ENCODE results near the gene ITSN2.
"Not testable (repeated sequence)": the region's sequence is repeated elsewhere in the genome, so short reads cannot be mapped to it uniquely, and the experiment has no call there.

ITSN2 gene

GRCh38 chr2:24342110-24342910 lies 18.0 kb downstream of the ITSN2 start:
- peaks cover 8% of the 10 kb centered on the region; the same call in 1 of the 2 replicates for H3K4me1 ChIP-seq
- H3K36me3 ChIP-seq, result peaks cover 11% of the 10 kb centered on the region
- H4K20me1 ChIP-seq, result peaks cover 66% of the 10 kb centered on the region
- no peak overlapping the region for H3K27ac ChIP-seq
- no peak for TF ChIP-seq Cebpa-rat (IDR thresholded peaks at IDR 0.05)
- no peak overlapping the region for H3K9ac ChIP-seq
- no peak overlapping the region for H3K4me3 ChIP-seq
- no peaks in the 10 kb centered on the region for H3K27me3 ChIP-seq
- peaks cover 6% of the 10 kb centered on the region; the same call in 1 of the 2 replicates for H3K9me3 ChIP-seq
- H3K4me2 ChIP-seq, result no peak overlapping the region

GRCh38 chr2:24339856-24340262 lies 20.5 kb downstream of the ITSN2 start:
- Histone ChIP-seq H4K20me1 (peaks cover 53% of the 10 kb centered on the region), H3K4me3 (no peak overlapping the region), H3K27ac (no peak overlapping the region), H3K36me3 (peaks cover 17% of the 10 kb centered on the region), H3K4me1 (peaks cover 8% of the 10 kb centered on the region; the same call in 1 of the 2 replicates), H3K27me3 (no peaks in the 10 kb centered on the region), H3K9me3 (peaks cover 12% of the 10 kb centered on the region), H3K4me2 (no peak overlapping the region), H3K9ac (no peak overlapping the region)
- no peak for TF ChIP-seq Cebpa-rat (IDR thresholded peaks at IDR 0.05)

- not testable (repeated sequence) for H3K27me3 ChIP-seq, H3K4me1 ChIP-seq, H3K27ac ChIP-seq, H3K4me2 ChIP-seq, H3K4me3 ChIP-seq, H3K9me3 ChIP-seq, H3K9ac ChIP-seq
- H4K20me1 ChIP-seq, result peaks cover 55% of the 10 kb centered on the region
- peaks cover 12% of the 10 kb centered on the region; the same call in 1 of the 2 replicates for H3K36me3 ChIP-seq
Measured at GRCh38 chr2:24339098-24339497, 21.2 kb downstream of the ITSN2 start.

- TF ChIP-seq Cebpa-rat (IDR thresholded peaks at IDR 0.05), result no peak
- Histone ChIP-seq H4K20me1 (peaks cover 57% of the 10 kb centered on the region), H3K4me3 (no peak overlapping the region), H3K4me2 (no peak overlapping the region), H3K9me3 (peaks cover 7% of the 10 kb centered on the region; the same call in 1 of the 2 replicates), H3K9ac (no peak overlapping the region), H3K27ac (no peak overlapping the region), H3K36me3 (peaks cover 12% of the 10 kb centered on the region; the same call in 1 of the 2 replicates), H3K4me1 (peaks cover 10% of the 10 kb centered on the region; the same call in 1 of the 2 replicates), H3K27me3 (no peaks in the 10 kb centered on the region)
Measured at GRCh38 chr2:24337890-24338289, 22.4 kb downstream of the ITSN2 start.

- H3K4me2 ChIP-seq, result no peak overlapping the region
- no peak for TF ChIP-seq Cebpa-rat (IDR thresholded peaks at IDR 0.05)
- H3K27me3 ChIP-seq, result no peaks in the 10 kb centered on the region
- H3K9ac ChIP-seq, result no peak overlapping the region
- H3K27ac ChIP-seq, result no peak overlapping the region
- peaks cover 12% of the 10 kb centered on the region; the same call in 1 of the 2 replicates for H3K36me3 ChIP-seq
- peaks cover 50% of the 10 kb centered on the region for H4K20me1 ChIP-seq
- peaks cover 12% of the 10 kb centered on the region; the same call in 1 of the 2 replicates for H3K4me1 ChIP-seq
- no peak overlapping the region for H3K4me3 ChIP-seq
- H3K9me3 ChIP-seq, result peaks cover 7% of the 10 kb centered on the region; the same call in 1 of the 2 replicates
Measured at GRCh38 chr2:24336811-24337210, 23.5 kb downstream of the ITSN2 start.

- peaks cover 25% of the 10 kb centered on the region; the same call in 1 of the 2 replicates for H4K20me1 ChIP-seq
- H3K4me1 ChIP-seq, result peaks cover 33% of the 10 kb centered on the region
- H3K36me3 ChIP-seq, result 0 out of 2 replicates have a peak, but pooled peaks cover 6% of the 10 kb centered on the region
Measured at GRCh38 chr2:24334245-24334633, 26.1 kb downstream of the ITSN2 start.

GRCh38 chr2:24332791-24333540 lies 27.4 kb downstream of the ITSN2 start:
- 0 out of 2 replicates have a peak, but pooled peaks cover 6% of the 10 kb centered on the region for H3K36me3 ChIP-seq
- no peak overlapping the region for H3K27ac ChIP-seq
- no peak overlapping the region for H3K9ac ChIP-seq
- H3K4me1 ChIP-seq, result peaks cover 38% of the 10 kb centered on the region
- no peak overlapping the region for H3K4me3 ChIP-seq
- H4K20me1 ChIP-seq, result peaks cover 22% of the 10 kb centered on the region; the same call in 1 of the 2 replicates
- peaks cover 10% of the 10 kb centered on the region for H3K9me3 ChIP-seq
- TF ChIP-seq Cebpa-rat (IDR thresholded peaks at IDR 0.05), result no peak
- H3K27me3 ChIP-seq, result no peaks in the 10 kb centered on the region
- no peak overlapping the region for H3K4me2 ChIP-seq

More at GRCh38 chr2:24334245-24334633, 26.1 kb downstream of the ITSN2 start:
- Histone ChIP-seq H3K27ac (no peak overlapping the region), H3K9ac (no peak overlapping the region), H3K27me3 (no peaks in the 10 kb centered on the region), H3K4me3 (no peak overlapping the region), H3K4me2 (no peak overlapping the region), H3K9me3 (peaks cover 10% of the 10 kb centered on the region)
- TF ChIP-seq Cebpa-rat (IDR thresholded peaks at IDR 0.05), result no peak

- H4K20me1 ChIP-seq, result peaks cover 17% of the 10 kb centered on the region; the same call in 1 of the 2 replicates
- peaks cover 2% of the 10 kb centered on the region; the same call in 1 of the 2 replicates for H3K36me3 ChIP-seq
- peaks cover 3% of the 10 kb centered on the region; the same call in 1 of the 2 replicates for H3K9me3 ChIP-seq
- no peak overlapping the region for H3K9ac ChIP-seq
- peak overlapping the region; percentile 51 for H3K4me2 ChIP-seq
- no peak for TF ChIP-seq Cebpa-rat (IDR thresholded peaks at IDR 0.05)
- no peak overlapping the region for H3K4me3 ChIP-seq
- H3K27me3 ChIP-seq, result no peaks in the 10 kb centered on the region
- H3K4me1 ChIP-seq, result peaks cover 38% of the 10 kb centered on the region
- H3K27ac ChIP-seq, result 0 out of 2 replicates have a peak overlapping the region, but pooled peaks have one; percentile 23
Measured at GRCh38 chr2:24330161-24330560, 30.2 kb downstream of the ITSN2 start.

- Histone ChIP-seq H3K4me3 (no peak overlapping the region), H3K4me2 (peak overlapping the region; percentile 51)
- TF ChIP-seq Cebpa-rat (IDR thresholded peaks at IDR 0.05), result no peak
Measured at GRCh38 chr2:24329700-24330099, 30.6 kb downstream of the ITSN2 start.

More at GRCh38 chr2:24329700-24330099, 30.6 kb downstream of the ITSN2 start:
- Histone ChIP-seq H4K20me1 (peaks cover 17% of the 10 kb centered on the region; the same call in 1 of the 2 replicates), H3K27me3 (no peaks in the 10 kb centered on the region), H3K27ac (peak overlapping the region; percentile 42; the same call in 1 of the 2 replicates), H3K36me3 (peaks cover 3% of the 10 kb centered on the region; the same call in 1 of the 2 replicates), H3K9me3 (peaks cover 3% of the 10 kb centered on the region; the same call in 1 of the 2 replicates), H3K9ac (no peak overlapping the region), H3K4me1 (peaks cover 38% of the 10 kb centered on the region)
